Spleen (tissue), 7 donors: ENCODE data around the gene DPYSL3.

Source experiments
- CTCF ChIP-seq, 11 experiments: fragments of 200-600 bp in 7 of 11; fragments of 450-650 bp in 4 of 11; sonication (generic) in 4 of 11; IDR thresholded peaks in 8 of 11; conservative IDR thresholded peaks in 3 of 11; 1 replicate in 7 of 11; 2 replicates in 4 of 11; pipeline versions ENCODE4 v1.4.0 to v1.8.0; 2016 to 2021; ENCODE audit warnings: antibody characterized with exemption in 11 of 11, inconsistent platforms in 4 of 11, mild to moderate bottlenecking in 1 of 11
- POLR2A ChIP-seq, 3 donors: fragments of 450-650 bp; IDR thresholded peaks; one replicate each; pipeline ENCODE4 v1.5.1; 2017; ENCODE audit warnings: antibody characterized with exemption in 3 of 3, mild to moderate bottlenecking in 1 of 3
- POLR2AphosphoS5 ChIP-seq, 3 donors: sonication (generic); formaldehyde crosslinking; IDR thresholded peaks; one replicate each; pipeline ENCODE4 v1.5.1; 2017; ENCODE audit warnings: antibody characterized with exemption in 3 of 3
- donor health status: DM: no; HTN: no; CAD: no; lungs with moderate emphysema.
- donor health status: DM: no; HTN: no; CAD: no.
- donor health status: DM: no; HTN: no; CAD: no.

- TF ChIP-seq POLR2A (IDR thresholded peaks at IDR 0.05), result no peak
- no peak for TF ChIP-seq CTCF (IDR thresholded peaks at IDR 0.05 in 8 of 11, conservative IDR thresholded peaks at IDR 0.05 in 3 of 11)
- TF ChIP-seq POLR2AphosphoS5 (IDR thresholded peaks at IDR 0.05), result no peak
Observed at GRCh38 chr5:147437161-147437596, 72.7 kb downstream of the DPYSL3 start.
